GM19023 (cell line): Measurements from ENCODE around the gene ARHGAP4.

Source experiments
- ATAC-seq: cut with Tn5 transposase; IDR thresholded peaks from one replicate; pipeline ENCODE4 v1.9.1; 2021; ENCODE audit warnings: mild to moderate bottlenecking, moderate library complexity; ENCODE audit not compliant: unreplicated experiment

The ARHGAP4 gene

GRCh38 chrX:153869473-153870287, 56.4 kb downstream of the ARHGAP4 start:
- ATAC-seq = no peak

- no peak for ATAC-seq
Observed at GRCh38 chrX:153868576-153869472, 57.2 kb downstream of the ARHGAP4 start.

- ATAC-seq = no peak
Observed at GRCh38 chrX:153867671-153868070, 58.4 kb downstream of the ARHGAP4 start.

GRCh38 chrX:153867139-153867538, 58.9 kb downstream of the ARHGAP4 start:
- no peak for ATAC-seq

- ATAC-seq = no peak
Observed at GRCh38 chrX:153866302-153867019, 59.6 kb downstream of the ARHGAP4 start.

GRCh38 chrX:153865685-153866084, 60.4 kb downstream of the ARHGAP4 start:
- ATAC-seq = no peak

- no peak for ATAC-seq
Observed at GRCh38 chrX:153865321-153865580, 60.8 kb downstream of the ARHGAP4 start.

GRCh38 chrX:153864561-153865320, 61.3 kb downstream of the ARHGAP4 start:
- ATAC-seq = no peak

GRCh38 chrX:153864101-153864500, 62.0 kb downstream of the ARHGAP4 start:
- ATAC-seq = no peak

- no peak for ATAC-seq
Observed at GRCh38 chrX:153863251-153863991, 62.6 kb downstream of the ARHGAP4 start.

- ATAC-seq = no peak
Observed at GRCh38 chrX:153862369-153863250, 63.5 kb downstream of the ARHGAP4 start.

- ATAC-seq = no peak
Observed at GRCh38 chrX:153861733-153862310, 64.2 kb downstream of the ARHGAP4 start.

GRCh38 chrX:153861151-153861550, 64.9 kb downstream of the ARHGAP4 start:
- no peak for ATAC-seq
